HepG2 (cell line): ENCODE measurements around the gene ZNF514. TPM values are rescaled to one million over a fixed set of nuclear protein-coding genes. Genes with fewer than 3 reads are reported as not detected.

Experiments
- AKAP8 ChIP-seq: sonication (generic); formaldehyde crosslinking; IDR thresholded peaks from 2 replicates; pipeline ENCODE4 v1.5.1; 2020; ENCODE audit warnings: mild to moderate bottlenecking, missing genetic modification reagents
- ATF7 ChIP-seq, 2 experiments: fragments of 450-650 bp in 1 of 2; sonication (generic) in 1 of 2; formaldehyde crosslinking in 1 of 2; IDR thresholded peaks; 2 replicates each; pipeline versions ENCODE4 v1.4.0 to v1.6.1; 2016 to 2020; ENCODE audit warnings: antibody characterized with exemption in 1 of 2, mild to moderate bottlenecking in 1 of 2, missing genetic modification reagents in 1 of 2
- BORCS8-MEF2B ChIP-seq: sonication (generic); formaldehyde crosslinking; IDR thresholded peaks from 2 replicates; pipeline ENCODE4 v1.8.0; 2022; ENCODE audit warnings: mild to moderate bottlenecking, missing genetic modification reagents
- CC2D1A ChIP-seq: sonication (generic); formaldehyde crosslinking; IDR thresholded peaks from 2 replicates; pipeline ENCODE4 v1.8.1; 2023; ENCODE audit warnings: mild to moderate bottlenecking, missing genetic modification reagents
- HDAC6 ChIP-seq: fragments of 200-600 bp; sonication (generic); IDR thresholded peaks from 2 replicates; pipeline ENCODE4 v1.7.0; 2017; ENCODE audit warnings: mild to moderate bottlenecking, antibody characterized with exemption, low read length, low read depth
- HNF4G ChIP-seq, 2 experiments: sonication (generic) in 1 of 2; formaldehyde crosslinking in 1 of 2; IDR thresholded peaks; 2 replicates each; pipeline versions ENCODE4 v1.4.0 to v1.6.1; 2011 to 2020; ENCODE audit warnings: borderline replicate concordance in 2 of 2, low read depth in 2 of 2, mild to moderate bottlenecking in 2 of 2, low read length in 1 of 2, missing genetic modification reagents in 1 of 2, moderate library complexity in 1 of 2
- MBD4 ChIP-seq: IDR thresholded peaks from 2 replicates; pipeline ENCODE4 v1.6.1; 2012; ENCODE audit warnings: low read length, inconsistent platforms, borderline replicate concordance
- MIER3 ChIP-seq: IDR thresholded peaks from 2 replicates; pipeline ENCODE4 v1.6.1; 2016; ENCODE audit warnings: missing compliant biosample characterization, borderline replicate concordance
- MYC ChIP-seq: sonication (generic); formaldehyde crosslinking; IDR thresholded peaks from 2 replicates; pipeline ENCODE4 v1.9.0; 2021; ENCODE audit warnings: missing genetic modification reagents, borderline replicate concordance
- SMYD3 ChIP-seq: sonication (generic); formaldehyde crosslinking; IDR thresholded peaks from 2 replicates; pipeline ENCODE4 v1.8.1; 2023; ENCODE audit warnings: mild to moderate bottlenecking, missing genetic modification reagents
- SP1 ChIP-seq, 2 experiments: fragments of 450-650 bp in 1 of 2; sonication (generic) in 1 of 2; formaldehyde crosslinking in 1 of 2; IDR thresholded peaks; 2 replicates each; pipeline versions ENCODE4 v1.4.0 to v1.6.1; 2016 to 2020; ENCODE audit warnings: missing genetic modification reagents in 1 of 2
- ZBTB8A ChIP-seq: sonication (generic); formaldehyde crosslinking; IDR thresholded peaks from 2 replicates; pipeline ENCODE4 v1.4.0; 2020; ENCODE audit warnings: mild to moderate bottlenecking, low read depth, missing genetic modification reagents, borderline replicate concordance
- ZNF431 ChIP-seq: sonication (generic); formaldehyde crosslinking; IDR thresholded peaks from 2 replicates; pipeline ENCODE4 v1.9.0; 2022; ENCODE audit warnings: missing genetic modification reagents, low read depth, mild to moderate bottlenecking, borderline replicate concordance
- ZNF496 ChIP-seq: sonication (generic); formaldehyde crosslinking; IDR thresholded peaks from 2 replicates; pipeline ENCODE4 v1.8.1; 2023; ENCODE audit warnings: mild to moderate bottlenecking, moderate library complexity, missing genetic modification reagents; ENCODE audit not compliant: insufficient replicate concordance
- ZNF562 ChIP-seq: sonication (generic); formaldehyde crosslinking; IDR thresholded peaks from 2 replicates; pipeline ENCODE4 v1.8.0; 2022; ENCODE audit warnings: missing genetic modification reagents, borderline replicate concordance
- ZNF598 ChIP-seq: sonication (generic); formaldehyde crosslinking; IDR thresholded peaks from 2 replicates; pipeline ENCODE4 v1.5.1; 2020; ENCODE audit warnings: mild to moderate bottlenecking, missing genetic modification reagents, borderline replicate concordance
- ZNF629 ChIP-seq: sonication (generic); formaldehyde crosslinking; conservative IDR thresholded peaks from 2 replicates; pipeline ENCODE4 v1.5.0; 2020; ENCODE audit warnings: missing genetic modification reagents
- ZNF703 ChIP-seq: sonication (generic); formaldehyde crosslinking; IDR thresholded peaks from 2 replicates; pipeline ENCODE4 v1.5.1; 2020; ENCODE audit warnings: missing genetic modification reagents, mild to moderate bottlenecking, moderate library complexity, borderline replicate concordance
- ZNF776 ChIP-seq: sonication (generic); formaldehyde crosslinking; IDR thresholded peaks from 2 replicates; pipeline ENCODE4 v1.4.0; 2020; ENCODE audit warnings: mild to moderate bottlenecking, missing genetic modification reagents
- polyA plus RNA-seq, 8 experiments: library from polyadenylated mRNA; depleted of rRNA in 3 of 8; stranded (reverse) in 7 of 8; unstranded in 1 of 8; fragments of >200 nt; fragmentation: Illumina TruSeq in 4 of 8; extraction: Trizol in 4 of 8; gene quantifications; 2 replicates each; pipeline versions ENCODE4 v1.2.1 to v1.2.3, GENCODE V29; 2011 to 2016; ENCODE audit warnings: low read depth in 4 of 8, missing spikeins in 1 of 8, mixed read lengths in 1 of 8; ENCODE audit not compliant: insufficient read depth in 1 of 8
- total RNA-seq, 5 experiments: library from RNA; depleted of rRNA; stranded (reverse); fragments of >200 nt; fragmentation: Illumina TruSeq; extraction: Trizol; gene quantifications; 2 replicates each; pipeline ENCODE4 v1.2.3, GENCODE V29; 2016; ENCODE audit warnings: low read depth in 1 of 5
- TF ChIP-seq, protein P1 (sequence below): sonication (generic); formaldehyde crosslinking; IDR thresholded peaks from 2 replicates; pipeline ENCODE4 v1.8.1; 2023; ENCODE audit warnings: missing genetic modification reagents, inconsistent platforms, borderline replicate concordance
- TF ChIP-seq, protein P2 (sequence below): sonication (generic); formaldehyde crosslinking; IDR thresholded peaks from 2 replicates; pipeline ENCODE4 v1.4.0; 2020; ENCODE audit warnings: missing genetic modification reagents
- TF ChIP-seq, protein P3 (sequence below): IDR thresholded peaks from 2 replicates; pipeline ENCODE4 v1.6.1; 2016; ENCODE audit warnings: missing compliant biosample characterization, missing genetic modification reagents, borderline replicate concordance
- TF ChIP-seq, protein P4 (sequence below): sonication (generic); formaldehyde crosslinking; IDR thresholded peaks from 2 replicates; pipeline ENCODE4 v1.4.0; 2020; ENCODE audit warnings: missing genetic modification reagents

ZNF514 gene
- total and polyA plus RNA-seq, 2 of the 13 experiments (the other 11 are each of a cell fraction or from before 2014, with no cell fraction given) = 15.2 to 18.7 TPM

DNA sequence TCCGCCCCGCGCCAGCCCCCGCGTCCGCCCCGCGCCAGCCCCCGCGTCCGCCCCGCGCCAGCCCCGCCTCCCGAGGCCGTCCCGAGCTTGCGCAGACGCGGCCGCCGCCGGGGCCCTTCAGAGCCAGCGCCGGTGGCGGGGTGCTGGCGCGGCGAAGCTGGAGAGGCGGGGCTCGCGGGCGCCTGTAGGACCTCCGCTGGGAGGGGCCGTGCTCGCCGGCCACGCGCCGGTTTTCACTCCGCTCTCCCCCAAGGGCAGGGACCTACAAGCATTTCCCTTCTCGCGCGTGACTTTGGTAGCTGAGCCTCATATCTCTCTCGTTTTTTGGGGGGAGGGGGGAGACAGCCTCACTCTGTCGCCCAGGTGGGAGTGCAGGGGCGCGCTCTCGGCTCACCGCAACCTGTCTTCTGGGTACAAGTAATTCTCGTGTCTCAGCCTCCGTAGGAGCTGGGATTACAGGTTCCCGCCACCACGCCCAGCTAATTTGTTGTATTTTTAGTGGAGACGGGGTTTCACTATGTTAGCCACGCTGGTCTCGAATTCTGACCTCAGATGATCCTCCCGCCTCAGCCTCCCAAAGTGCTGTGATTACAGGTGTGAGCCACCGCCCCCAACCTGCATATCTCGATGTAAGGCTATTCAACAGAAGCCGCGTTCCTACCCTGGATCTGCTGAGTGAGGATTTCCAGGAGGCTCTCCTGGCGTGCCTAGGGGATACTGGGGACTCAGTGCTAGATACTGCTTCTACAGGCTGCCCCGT is at the start of gene ZNF514 (continued):
- TF ChIP-seq, protein P1, sequence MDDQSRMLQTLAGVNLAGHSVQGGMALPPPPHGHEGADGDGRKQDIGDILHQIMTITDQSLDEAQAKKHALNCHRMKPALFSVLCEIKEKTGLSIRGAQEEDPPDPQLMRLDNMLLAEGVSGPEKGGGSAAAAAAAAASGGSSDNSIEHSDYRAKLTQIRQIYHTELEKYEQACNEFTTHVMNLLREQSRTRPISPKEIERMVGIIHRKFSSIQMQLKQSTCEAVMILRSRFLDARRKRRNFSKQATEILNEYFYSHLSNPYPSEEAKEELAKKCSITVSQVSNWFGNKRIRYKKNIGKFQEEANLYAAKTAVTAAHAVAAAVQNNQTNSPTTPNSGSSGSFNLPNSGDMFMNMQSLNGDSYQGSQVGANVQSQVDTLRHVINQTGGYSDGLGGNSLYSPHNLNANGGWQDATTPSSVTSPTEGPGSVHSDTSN (CRISPR knock-in tag) = no peak
- TF ChIP-seq MBD4 = no peak
- no peak for TF ChIP-seq ZBTB8A (CRISPR knock-in tag)
- no peak for TF ChIP-seq ZNF496
- TF ChIP-seq, protein P2, sequence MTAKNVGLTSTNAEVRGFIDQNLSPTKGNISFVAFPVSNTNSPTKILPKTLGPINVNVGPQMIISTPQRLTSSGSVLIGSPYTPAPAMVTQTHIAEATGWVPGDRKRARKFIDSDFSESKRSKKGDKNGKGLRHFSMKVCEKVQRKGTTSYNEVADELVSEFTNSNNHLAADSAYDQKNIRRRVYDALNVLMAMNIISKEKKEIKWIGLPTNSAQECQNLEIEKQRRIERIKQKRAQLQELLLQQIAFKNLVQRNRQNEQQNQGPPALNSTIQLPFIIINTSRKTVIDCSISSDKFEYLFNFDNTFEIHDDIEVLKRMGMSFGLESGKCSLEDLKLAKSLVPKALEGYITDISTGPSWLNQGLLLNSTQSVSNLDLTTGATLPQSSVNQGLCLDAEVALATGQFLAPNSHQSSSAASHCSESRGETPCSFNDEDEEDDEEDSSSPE (CRISPR knock-in tag) = peak; percentile 26; the same call in 1 of the 2 replicates
- TF ChIP-seq SMYD3 (CRISPR knock-in tag) = no peak
- no peak for TF ChIP-seq SP1 (IDR thresholded peaks at IDR 0.05)
- TF ChIP-seq SP1 (CRISPR knock-in tag; IDR thresholded peaks at IDR 0.05) = no peak
- 0 out of 2 replicates have a peak, but pooled peaks have one; percentile 57 for TF ChIP-seq ZNF703 (CRISPR knock-in tag)
- no peak for TF ChIP-seq HNF4G (IDR thresholded peaks at IDR 0.05; ENCODE audit: borderline replicate concordance, low read depth, low read length)
- TF ChIP-seq HNF4G (CRISPR knock-in tag; IDR thresholded peaks at IDR 0.05; ENCODE audit: borderline replicate concordance, low read depth) = no peak
- TF ChIP-seq ZNF776 (CRISPR knock-in tag) = no peak
- TF ChIP-seq, protein P3, sequence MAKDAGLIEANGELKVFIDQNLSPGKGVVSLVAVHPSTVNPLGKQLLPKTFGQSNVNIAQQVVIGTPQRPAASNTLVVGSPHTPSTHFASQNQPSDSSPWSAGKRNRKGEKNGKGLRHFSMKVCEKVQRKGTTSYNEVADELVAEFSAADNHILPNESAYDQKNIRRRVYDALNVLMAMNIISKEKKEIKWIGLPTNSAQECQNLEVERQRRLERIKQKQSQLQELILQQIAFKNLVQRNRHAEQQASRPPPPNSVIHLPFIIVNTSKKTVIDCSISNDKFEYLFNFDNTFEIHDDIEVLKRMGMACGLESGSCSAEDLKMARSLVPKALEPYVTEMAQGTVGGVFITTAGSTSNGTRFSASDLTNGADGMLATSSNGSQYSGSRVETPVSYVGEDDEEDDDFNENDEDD (CRISPR knock-in tag) = no peak; the same call in 1 of the 2 replicates
- TF ChIP-seq ZNF629 (CRISPR knock-in tag) = no peak
- no peak for TF ChIP-seq MYC (CRISPR knock-in tag)
- TF ChIP-seq ZNF562 (CRISPR knock-in tag) = no peak
- TF ChIP-seq ATF7 (IDR thresholded peaks at IDR 0.05) = no peak
- no peak for TF ChIP-seq ATF7 (CRISPR knock-in tag; IDR thresholded peaks at IDR 0.05)
- no peak for TF ChIP-seq CC2D1A
- no peak for TF ChIP-seq MIER3 (CRISPR knock-in tag)
- no peak for TF ChIP-seq AKAP8 (CRISPR knock-in tag)
- TF ChIP-seq, protein P4, sequence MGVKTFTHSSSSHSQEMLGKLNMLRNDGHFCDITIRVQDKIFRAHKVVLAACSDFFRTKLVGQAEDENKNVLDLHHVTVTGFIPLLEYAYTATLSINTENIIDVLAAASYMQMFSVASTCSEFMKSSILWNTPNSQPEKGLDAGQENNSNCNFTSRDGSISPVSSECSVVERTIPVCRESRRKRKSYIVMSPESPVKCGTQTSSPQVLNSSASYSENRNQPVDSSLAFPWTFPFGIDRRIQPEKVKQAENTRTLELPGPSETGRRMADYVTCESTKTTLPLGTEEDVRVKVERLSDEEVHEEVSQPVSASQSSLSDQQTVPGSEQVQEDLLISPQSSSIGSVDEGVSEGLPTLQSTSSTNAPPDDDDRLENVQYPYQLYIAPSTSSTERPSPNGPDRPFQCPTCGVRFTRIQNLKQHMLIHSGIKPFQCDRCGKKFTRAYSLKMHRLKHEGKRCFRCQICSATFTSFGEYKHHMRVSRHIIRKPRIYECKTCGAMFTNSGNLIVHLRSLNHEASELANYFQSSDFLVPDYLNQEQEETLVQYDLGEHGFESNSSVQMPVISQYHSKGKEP (CRISPR knock-in tag) = no peak
- TF ChIP-seq ZNF598 (CRISPR knock-in tag) = 0 out of 2 replicates have a peak, but pooled peaks have one; percentile 33
- no peak for TF ChIP-seq BORCS8-MEF2B (CRISPR knock-in tag)
- no peak for TF ChIP-seq ZNF431 (CRISPR knock-in tag)
- TF ChIP-seq HDAC6 = no peak
